HG02571 (cell line): ENCODE data around the gene PPP1R37.

Experiments used
- ATAC-seq: cut with Tn5 transposase; IDR thresholded peaks from one replicate; pipeline ENCODE4 v1.9.1; 2021; ENCODE audit warnings: mild to moderate bottlenecking, moderate library complexity; ENCODE audit not compliant: unreplicated experiment

The PPP1R37 gene

GRCh38 chr19:45186509-45187334 is 93.7 kb downstream of the PPP1R37 start:
- ATAC-seq: no peak

DNA sequence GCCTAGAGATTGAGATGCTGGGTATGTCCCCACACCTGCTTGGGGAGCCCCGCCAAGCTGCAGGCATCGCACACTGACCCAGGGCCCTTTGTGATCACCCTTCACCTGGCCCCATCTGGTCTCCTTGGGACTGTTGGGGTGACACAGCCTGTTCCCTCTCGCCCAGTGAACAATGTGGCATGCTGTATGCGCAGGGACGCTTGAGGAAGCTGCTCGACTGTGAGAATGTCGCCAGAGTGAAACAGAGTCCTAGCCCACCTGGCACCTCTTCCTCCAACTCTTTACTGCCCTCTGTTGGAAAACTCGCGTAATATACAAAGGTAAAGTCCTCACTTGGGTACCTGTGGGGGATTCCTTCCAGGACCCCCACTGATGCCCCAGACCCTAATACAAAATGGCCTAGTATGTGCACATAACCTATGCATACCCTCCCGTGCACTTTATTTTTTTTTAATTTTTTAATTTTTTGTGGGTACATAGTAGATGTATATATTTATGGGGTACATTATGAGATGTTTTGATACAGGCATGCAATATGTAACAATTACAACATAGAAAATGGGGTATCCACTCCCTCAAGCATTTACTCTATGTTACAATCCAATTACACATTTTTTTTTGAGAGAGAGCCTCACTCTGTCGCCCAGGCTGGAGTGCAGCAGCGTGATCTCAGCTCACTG is 94.6 kb downstream of the PPP1R37 start:
- no peak for ATAC-seq

DNA sequence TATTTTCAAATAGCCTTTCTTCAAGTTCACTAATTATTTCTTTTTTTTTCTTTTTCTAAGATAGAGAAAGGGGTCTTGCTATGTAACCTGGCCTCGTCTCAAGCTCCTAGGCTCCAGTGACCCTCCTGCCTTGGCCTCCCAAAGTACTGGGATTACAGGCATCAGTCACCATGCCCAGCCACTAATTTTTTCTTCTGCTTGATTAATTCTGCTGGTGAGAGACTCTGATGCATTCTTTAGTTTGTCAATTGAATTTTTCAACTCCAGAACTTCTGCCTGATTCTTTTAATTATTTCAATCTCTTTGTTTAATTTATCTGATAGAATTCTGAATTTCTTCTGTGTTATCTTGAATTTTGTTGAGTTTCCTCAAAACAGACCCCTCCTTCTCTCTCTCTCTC is 97.0 kb downstream of the PPP1R37 start:
- ATAC-seq: no peak

DNA sequence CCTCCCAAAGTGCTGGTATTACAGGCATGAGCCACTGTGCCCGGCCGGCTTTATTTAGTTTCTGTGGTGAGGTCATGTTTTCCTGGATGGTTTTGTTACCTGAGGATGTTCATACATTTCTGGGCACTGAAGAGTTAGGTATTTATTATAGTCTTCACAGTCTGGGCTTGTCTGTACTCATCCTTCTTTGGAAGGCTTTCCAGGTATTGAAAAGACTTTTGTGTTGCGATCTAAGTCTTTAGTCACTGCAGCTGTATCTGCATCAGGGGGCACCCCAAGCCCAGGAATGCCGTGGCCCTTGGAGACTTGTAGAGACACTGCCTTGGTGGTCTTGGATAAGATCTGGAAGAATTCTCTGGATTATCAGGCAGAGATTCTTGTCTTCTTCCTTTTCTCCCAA is 98.4 kb downstream of the PPP1R37 start:
- ATAC-seq: no peak

DNA sequence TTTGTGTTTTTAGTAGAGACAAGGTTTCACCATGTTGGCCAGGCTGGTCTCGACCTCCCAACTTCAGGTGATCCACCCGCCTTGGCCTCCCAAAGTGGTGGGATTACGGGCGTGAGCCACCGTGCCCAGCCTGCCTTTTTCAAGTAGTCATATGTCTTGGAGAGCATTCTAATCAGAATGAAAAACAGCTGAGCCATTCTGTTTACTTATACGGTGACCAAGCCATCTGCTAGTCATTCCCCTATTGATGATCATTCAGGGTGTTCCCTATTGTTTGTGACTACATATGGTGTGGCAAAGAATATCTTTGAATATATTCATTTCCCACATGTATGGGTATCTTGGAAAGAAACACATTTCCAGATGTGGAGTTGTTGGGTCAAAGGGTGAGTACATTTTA is 102.8 kb downstream of the PPP1R37 start:
- no peak for ATAC-seq
